ENCODE results near the gene AKT1. TPM values are rescaled to one million over a fixed set of nuclear protein-coding genes. Genes with fewer than 3 reads are reported as not detected.

Gene AKT1
- total RNA-seq, 2 experiments from 2014 or later: 112 TPM

GRCh38 chr14:104787736-104788135 lies 7.8 kb downstream of the AKT1 start:
- Mint-ChIP-seq H3K4me1 (peaks cover 15% of the 10 kb centered on the region), H3K4me3 (no peak overlapping the region), H3K36me3 (no peaks in the 10 kb centered on the region), H3K9me3 (no peaks in the 10 kb centered on the region), H3K27ac (no peak overlapping the region), H3K27me3 (no peaks in the 10 kb centered on the region)
- no peak for DNase-seq

GRCh38 chr14:104786726-104787675 lies 8.5 kb downstream of the AKT1 start:
- no peaks in the 10 kb centered on the region for H3K27me3 Mint-ChIP-seq
- no peaks in the 10 kb centered on the region for H3K36me3 Mint-ChIP-seq
- no peak overlapping the region for H3K4me3 Mint-ChIP-seq
- no peak for DNase-seq
- no peak overlapping the region for H3K27ac Mint-ChIP-seq
- no peaks in the 10 kb centered on the region for H3K9me3 Mint-ChIP-seq
- H3K4me1 Mint-ChIP-seq: peaks cover 15% of the 10 kb centered on the region

GRCh38 chr14:104786091-104786586 lies 9.4 kb downstream of the AKT1 start:
- H3K9me3 Mint-ChIP-seq: no peaks in the 10 kb centered on the region
- peaks cover 11% of the 10 kb centered on the region for H3K4me1 Mint-ChIP-seq
- H3K36me3 Mint-ChIP-seq: no peaks in the 10 kb centered on the region
- no peak overlapping the region for H3K4me3 Mint-ChIP-seq
- no peak overlapping the region for H3K27ac Mint-ChIP-seq
- H3K27me3 Mint-ChIP-seq: no peaks in the 10 kb centered on the region
- no peak for DNase-seq

- DNase-seq: no peak
- no peak overlapping the region for H3K4me3 Mint-ChIP-seq
- H3K36me3 Mint-ChIP-seq: no peaks in the 10 kb centered on the region
- no peak overlapping the region for H3K27ac Mint-ChIP-seq
- H3K9me3 Mint-ChIP-seq: no peaks in the 10 kb centered on the region
- H3K4me1 Mint-ChIP-seq: peaks cover 11% of the 10 kb centered on the region
- H3K27me3 Mint-ChIP-seq: no peaks in the 10 kb centered on the region
These were observed 9.9 kb downstream of the AKT1 start for GRCh38 chr14:104785708-104786080.

- H3K36me3 Mint-ChIP-seq: no peaks in the 10 kb centered on the region
- H3K27me3 Mint-ChIP-seq: no peaks in the 10 kb centered on the region
- no peaks in the 10 kb centered on the region for H3K9me3 Mint-ChIP-seq
- peaks cover 11% of the 10 kb centered on the region for H3K4me1 Mint-ChIP-seq
- H3K27ac Mint-ChIP-seq: no peak overlapping the region
- DNase-seq: no peak
- no peak overlapping the region for H3K4me3 Mint-ChIP-seq
These were observed 10.5 kb downstream of the AKT1 start for GRCh38 chr14:104784846-104785707.

- Mint-ChIP-seq H3K36me3 (no peaks in the 10 kb centered on the region), H3K4me3 (no peak overlapping the region), H3K4me1 (peaks cover 6% of the 10 kb centered on the region), H3K27ac (no peak overlapping the region), H3K9me3 (no peaks in the 10 kb centered on the region), H3K27me3 (no peaks in the 10 kb centered on the region)
- no peak for DNase-seq
These were observed 11.4 kb downstream of the AKT1 start for GRCh38 chr14:104784218-104784568.

- Mint-ChIP-seq H3K9me3 (no peaks in the 10 kb centered on the region), H3K4me1 (peaks cover 6% of the 10 kb centered on the region), H3K4me3 (no peak overlapping the region), H3K27ac (no peak overlapping the region), H3K36me3 (no peaks in the 10 kb centered on the region), H3K27me3 (no peaks in the 10 kb centered on the region)
- no peak for DNase-seq
These were observed 11.9 kb downstream of the AKT1 start for GRCh38 chr14:104783484-104784217.

GRCh38 chr14:104782808-104783139 lies 12.8 kb downstream of the AKT1 start:
- H3K4me1 Mint-ChIP-seq: peaks cover 6% of the 10 kb centered on the region
- no peak for DNase-seq
- no peak overlapping the region for H3K27ac Mint-ChIP-seq
- H3K4me3 Mint-ChIP-seq: no peak overlapping the region
- no peaks in the 10 kb centered on the region for H3K36me3 Mint-ChIP-seq
- H3K9me3 Mint-ChIP-seq: no peaks in the 10 kb centered on the region
- no peaks in the 10 kb centered on the region for H3K27me3 Mint-ChIP-seq

GRCh38 chr14:104782086-104782807 lies 13.3 kb downstream of the AKT1 start:
- Mint-ChIP-seq H3K4me1 (peaks cover 4% of the 10 kb centered on the region), H3K27ac (no peak overlapping the region), H3K9me3 (no peaks in the 10 kb centered on the region), H3K27me3 (no peaks in the 10 kb centered on the region), H3K4me3 (no peak overlapping the region), H3K36me3 (no peaks in the 10 kb centered on the region)
- DNase-seq: no peak

- DNase-seq: no peak
- Mint-ChIP-seq H3K27me3 (no peaks in the 10 kb centered on the region), H3K9me3 (no peaks in the 10 kb centered on the region), H3K4me3 (no peak overlapping the region), H3K27ac (no peak overlapping the region), H3K36me3 (peaks cover 3% of the 10 kb centered on the region), H3K4me1 (peaks cover 2% of the 10 kb centered on the region)
These were observed 14.1 kb downstream of the AKT1 start for GRCh38 chr14:104781271-104782077.

- no peak overlapping the region for H3K4me3 Mint-ChIP-seq
These were observed 15.0 kb downstream of the AKT1 start for GRCh38 chr14:104780513-104781030.

GRCh38 chr14:104779776-104780512 lies 15.6 kb downstream of the AKT1 start:
- H3K27ac Mint-ChIP-seq: no peak overlapping the region
- no peaks in the 10 kb centered on the region for H3K9me3 Mint-ChIP-seq
- H3K4me3 Mint-ChIP-seq: no peak overlapping the region

More at GRCh38 chr14:104780513-104781030, 15.0 kb downstream of the AKT1 start:
- DNase-seq: no peak
- Mint-ChIP-seq H3K27ac (no peak overlapping the region), H3K9me3 (no peaks in the 10 kb centered on the region), H3K27me3 (no peaks in the 10 kb centered on the region), H3K36me3 (peaks cover 3% of the 10 kb centered on the region), H3K4me1 (no peaks in the 10 kb centered on the region)

GRCh38 chr14:104778694-104779331 lies 16.7 kb downstream of the AKT1 start:
- Mint-ChIP-seq H3K27me3 (no peaks in the 10 kb centered on the region), H3K36me3 (peaks cover 5% of the 10 kb centered on the region), H3K4me1 (no peaks in the 10 kb centered on the region), H3K9me3 (no peaks in the 10 kb centered on the region), H3K27ac (no peak overlapping the region), H3K4me3 (no peak overlapping the region)
- no peak for DNase-seq

More at GRCh38 chr14:104779776-104780512, 15.6 kb downstream of the AKT1 start:
- Mint-ChIP-seq H3K27me3 (no peaks in the 10 kb centered on the region), H3K4me1 (no peaks in the 10 kb centered on the region), H3K36me3 (peaks cover 5% of the 10 kb centered on the region)
- no peak for DNase-seq

Measured in activated naive CD8-positive, alpha-beta T cell treated with anti-CD3 and anti-CD28 coated beads for 36 hours (primary cell).